ENCODE measurements around the gene HPCAL4. TPM values are rescaled to one million over a fixed set of nuclear protein-coding genes. Genes with fewer than 3 reads are reported as not detected.

HPCAL4 gene
- polyA plus RNA-seq, 1 experiment = not detected

GRCh38 chr1:39733161-39733560 is 41.9 kb upstream of the HPCAL4 start:
- ChIA-PET CTCF (no interaction called here), POLR2A (no interaction called here)
- Histone ChIP-seq H3K36me3 (ENCODE audit: control insufficient read depth, insufficient read depth, low read length) (no peaks in the 10 kb centered on the region), H3K27me3 (ENCODE audit: control insufficient read depth, insufficient read depth, low read length) (peaks cover 16% of the 10 kb centered on the region), H3K4me3 (ENCODE audit: low read depth, low read length) (no peak overlapping the region)
- DNase-seq (ENCODE audit: low read depth) = no peak
- TF ChIP-seq CTCF (IDR thresholded peaks at IDR 0.05; ENCODE audit: insufficient read depth, low read depth, low read length) = no peak

- Histone ChIP-seq H3K27me3 (ENCODE audit: control insufficient read depth, insufficient read depth, low read length) (peaks cover 20% of the 10 kb centered on the region), H3K36me3 (ENCODE audit: control insufficient read depth, insufficient read depth, low read length) (no peaks in the 10 kb centered on the region), H3K4me3 (ENCODE audit: low read depth, low read length) (no peak overlapping the region)
- ChIA-PET POLR2A (no interaction called here), CTCF (no interaction called here)
- TF ChIP-seq CTCF (IDR thresholded peaks at IDR 0.05; ENCODE audit: insufficient read depth, low read depth, low read length) = no peak
- no peak for DNase-seq (ENCODE audit: low read depth)
Observed at GRCh38 chr1:39732730-39733129, 41.5 kb upstream of the HPCAL4 start.

- Histone ChIP-seq H3K36me3 (ENCODE audit: control insufficient read depth, insufficient read depth, low read length) (no peaks in the 10 kb centered on the region), H3K4me3 (ENCODE audit: low read depth, low read length) (no peak overlapping the region), H3K27me3 (ENCODE audit: control insufficient read depth, insufficient read depth, low read length) (peaks cover 22% of the 10 kb centered on the region)
- no peak for DNase-seq (ENCODE audit: low read depth)
- TF ChIP-seq CTCF (IDR thresholded peaks at IDR 0.05; ENCODE audit: insufficient read depth, low read depth, low read length) = no peak
- ChIA-PET POLR2A (no interaction called here), CTCF (interaction anchor here (0.7 kb wide), 1 partner anchor 18 kb away, joined by 3 read pairs; no protein-coding TSS in a partner anchor)
Observed at GRCh38 chr1:39729842-39730241, 38.6 kb upstream of the HPCAL4 start.

- TF ChIP-seq CTCF (IDR thresholded peaks at IDR 0.05; ENCODE audit: insufficient read depth, low read depth, low read length) = no peak
- ChIA-PET POLR2A (no interaction called here), CTCF (interaction anchor here (0.7 kb wide), 1 partner anchor 17 kb away, joined by 3 read pairs; no protein-coding TSS in a partner anchor)
- Histone ChIP-seq H3K27me3 (ENCODE audit: control insufficient read depth, insufficient read depth, low read length) (peaks cover 22% of the 10 kb centered on the region), H3K4me3 (ENCODE audit: low read depth, low read length) (no peak overlapping the region), H3K36me3 (ENCODE audit: control insufficient read depth, insufficient read depth, low read length) (no peaks in the 10 kb centered on the region)
- DNase-seq (ENCODE audit: low read depth) = no peak
Observed at GRCh38 chr1:39729030-39729429, 37.8 kb upstream of the HPCAL4 start.

GRCh38 chr1:39727932-39728317 is 36.7 kb upstream of the HPCAL4 start:
- ChIA-PET POLR2A (no interaction called here), CTCF (interaction anchor here (1.3 kb wide), 1 partner anchor 11 kb away, joined by 3 read pairs; no protein-coding TSS in a partner anchor)
- Histone ChIP-seq H3K27me3 (ENCODE audit: control insufficient read depth, insufficient read depth, low read length) (peaks cover 21% of the 10 kb centered on the region), H3K4me3 (ENCODE audit: low read depth, low read length) (no peak overlapping the region), H3K36me3 (ENCODE audit: control insufficient read depth, insufficient read depth, low read length) (no peaks in the 10 kb centered on the region)
- no peak for TF ChIP-seq CTCF (IDR thresholded peaks at IDR 0.05; ENCODE audit: insufficient read depth, low read depth, low read length)
- DNase-seq (ENCODE audit: low read depth) = no peak

All from BJ (cell line).